ENCODE results near the gene LRRN3.

LRRN3 gene

DNA sequence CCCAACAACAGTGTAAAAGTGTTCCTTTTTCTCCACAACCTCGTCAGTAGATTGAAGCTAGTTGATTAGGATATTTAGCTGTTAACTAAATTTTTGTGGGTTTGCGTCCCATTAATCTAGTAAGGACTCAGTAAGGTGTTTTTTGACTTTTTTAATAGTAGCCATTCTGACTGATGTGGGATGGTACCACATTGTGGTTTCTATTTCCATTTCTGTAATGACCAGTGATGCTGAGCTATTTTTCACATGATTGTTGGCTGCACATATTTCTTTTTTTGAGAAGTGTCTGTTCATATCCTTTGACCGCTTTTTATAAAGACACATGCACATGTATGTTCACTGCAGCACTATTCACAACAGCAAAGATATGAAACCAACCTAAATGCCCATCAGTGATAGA lies 5.6 kb upstream of the LRRN3 start:
- H3K4me1 ChIP-seq (ENCODE audit: insufficient read depth, low read length, poor library complexity, severe bottlenecking): peaks cover 47% of the 10 kb centered on the region
- H3F3A ChIP-seq (ENCODE audit: low read depth): peaks cover 3% of the 10 kb centered on the region; the same call in 1 of the 2 replicates
- no peaks in the 10 kb centered on the region for H3K79me2 ChIP-seq (ENCODE audit: insufficient read depth, low read length)
- TF ChIP-seq EZH2phosphoT487 (IDR thresholded peaks at IDR 0.05; ENCODE audit: borderline replicate concordance): no peak
- TF ChIP-seq, protein P1, sequence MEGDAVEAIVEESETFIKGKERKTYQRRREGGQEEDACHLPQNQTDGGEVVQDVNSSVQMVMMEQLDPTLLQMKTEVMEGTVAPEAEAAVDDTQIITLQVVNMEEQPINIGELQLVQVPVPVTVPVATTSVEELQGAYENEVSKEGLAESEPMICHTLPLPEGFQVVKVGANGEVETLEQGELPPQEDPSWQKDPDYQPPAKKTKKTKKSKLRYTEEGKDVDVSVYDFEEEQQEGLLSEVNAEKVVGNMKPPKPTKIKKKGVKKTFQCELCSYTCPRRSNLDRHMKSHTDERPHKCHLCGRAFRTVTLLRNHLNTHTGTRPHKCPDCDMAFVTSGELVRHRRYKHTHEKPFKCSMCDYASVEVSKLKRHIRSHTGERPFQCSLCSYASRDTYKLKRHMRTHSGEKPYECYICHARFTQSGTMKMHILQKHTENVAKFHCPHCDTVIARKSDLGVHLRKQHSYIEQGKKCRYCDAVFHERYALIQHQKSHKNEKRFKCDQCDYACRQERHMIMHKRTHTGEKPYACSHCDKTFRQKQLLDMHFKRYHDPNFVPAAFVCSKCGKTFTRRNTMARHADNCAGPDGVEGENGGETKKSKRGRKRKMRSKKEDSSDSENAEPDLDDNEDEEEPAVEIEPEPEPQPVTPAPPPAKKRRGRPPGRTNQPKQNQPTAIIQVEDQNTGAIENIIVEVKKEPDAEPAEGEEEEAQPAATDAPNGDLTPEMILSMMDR (conservative IDR thresholded peaks at IDR 0.05; ENCODE audit: low read length): no peak
- no peak overlapping the region for H2AFZ ChIP-seq (ENCODE audit: low read length)
- H3K9me2 ChIP-seq (replicated peaks; ENCODE audit: low read depth, low read length): no peaks in the 10 kb centered on the region
- no peak overlapping the region for H3K9ac ChIP-seq (ENCODE audit: low read depth, low read length, poor library complexity, severe bottlenecking)
- no peaks in the 10 kb centered on the region for H3K36me3 ChIP-seq (ENCODE audit: insufficient read depth, low read length)
- H3K27me3 ChIP-seq (ENCODE audit: insufficient read depth, low read length, poor library complexity, severe bottlenecking): no peaks in the 10 kb centered on the region
- H4K20me1 ChIP-seq (ENCODE audit: insufficient read depth, low read length, poor library complexity, severe bottlenecking): no peaks in the 10 kb centered on the region
- no peaks in the 10 kb centered on the region for H3K9me3 ChIP-seq (ENCODE audit: insufficient read depth, low read depth, low read length)
- no peak overlapping the region for H3K4me3 ChIP-seq (ENCODE audit: low read length, poor library complexity, severe bottlenecking)
- no peak overlapping the region for H3K4me2 ChIP-seq (ENCODE audit: low read depth, low read length, poor library complexity, severe bottlenecking)

DNA sequence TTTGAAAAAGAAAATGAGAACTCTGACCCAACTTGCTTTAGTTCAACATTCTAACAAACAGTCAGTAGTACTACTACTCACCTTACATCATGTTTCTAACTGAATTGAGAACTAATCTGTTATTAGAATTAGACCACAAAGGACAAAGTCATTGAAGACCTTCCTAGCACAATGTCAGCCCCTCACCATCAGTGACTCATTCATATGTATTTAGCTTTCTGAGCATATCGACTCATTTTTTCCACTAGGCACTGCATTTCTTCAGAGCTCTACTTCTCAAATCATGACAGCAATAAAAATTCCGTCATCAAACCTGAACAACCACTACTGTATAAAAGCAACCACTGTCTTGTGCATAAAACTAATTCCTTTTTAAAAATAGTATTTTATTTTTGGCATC lies 4.4 kb upstream of the LRRN3 start:
- Histone ChIP-seq H3K4me1 (ENCODE audit: insufficient read depth, low read length, poor library complexity, severe bottlenecking) (peaks cover 44% of the 10 kb centered on the region), H3K9ac (ENCODE audit: low read depth, low read length, poor library complexity, severe bottlenecking) (no peak overlapping the region), H2AFZ (ENCODE audit: low read length) (no peak overlapping the region), H3F3A (ENCODE audit: low read depth) (peaks cover 3% of the 10 kb centered on the region; the same call in 1 of the 2 replicates), H3K9me2 (replicated peaks; ENCODE audit: low read depth, low read length) (no peaks in the 10 kb centered on the region), H3K4me2 (ENCODE audit: low read depth, low read length, poor library complexity, severe bottlenecking) (no peak overlapping the region), H3K9me3 (ENCODE audit: insufficient read depth, low read depth, low read length) (no peaks in the 10 kb centered on the region), H4K20me1 (ENCODE audit: insufficient read depth, low read length, poor library complexity, severe bottlenecking) (no peaks in the 10 kb centered on the region), H3K4me3 (ENCODE audit: low read length, poor library complexity, severe bottlenecking) (no peak overlapping the region), H3K79me2 (ENCODE audit: insufficient read depth, low read length) (no peaks in the 10 kb centered on the region), H3K27me3 (ENCODE audit: insufficient read depth, low read length, poor library complexity, severe bottlenecking) (no peaks in the 10 kb centered on the region), H3K36me3 (ENCODE audit: insufficient read depth, low read length) (no peaks in the 10 kb centered on the region)
- TF ChIP-seq, protein P1 (conservative IDR thresholded peaks at IDR 0.05; ENCODE audit: low read length): no peak
- no peak for TF ChIP-seq EZH2phosphoT487 (IDR thresholded peaks at IDR 0.05; ENCODE audit: borderline replicate concordance)

DNA sequence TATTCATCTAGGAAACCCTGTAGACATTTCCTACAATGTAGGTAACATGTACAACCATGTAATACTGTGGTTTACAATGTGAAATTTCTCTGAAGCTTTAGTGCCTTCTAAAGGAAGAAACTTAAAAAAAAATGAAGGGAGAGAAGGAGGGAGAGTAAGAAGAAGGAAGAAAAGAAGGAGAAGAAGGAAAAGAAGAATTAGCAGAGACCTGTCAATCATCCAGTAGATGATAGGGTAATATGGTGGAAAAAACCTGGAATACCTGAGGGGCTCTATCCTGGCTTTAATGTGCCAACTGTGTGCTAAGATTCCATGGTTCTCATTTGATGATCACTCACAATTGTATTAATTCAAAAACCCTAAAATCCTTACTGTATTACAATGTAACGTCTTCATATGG lies 2.6 kb upstream of the LRRN3 start:
- Histone ChIP-seq H3K9me3 (ENCODE audit: insufficient read depth, low read depth, low read length) (no peaks in the 10 kb centered on the region), H3K27me3 (ENCODE audit: insufficient read depth, low read length, poor library complexity, severe bottlenecking) (no peaks in the 10 kb centered on the region), H3K9ac (ENCODE audit: low read depth, low read length, poor library complexity, severe bottlenecking) (no peak overlapping the region), H3K4me2 (ENCODE audit: low read depth, low read length, poor library complexity, severe bottlenecking) (no peak overlapping the region), H3K36me3 (ENCODE audit: insufficient read depth, low read length) (no peaks in the 10 kb centered on the region), H3K79me2 (ENCODE audit: insufficient read depth, low read length) (no peaks in the 10 kb centered on the region), H2AFZ (ENCODE audit: low read length) (no peak overlapping the region), H3K4me3 (ENCODE audit: low read length, poor library complexity, severe bottlenecking) (no peak overlapping the region), H3K9me2 (replicated peaks; ENCODE audit: low read depth, low read length) (no peaks in the 10 kb centered on the region), H3K4me1 (ENCODE audit: insufficient read depth, low read length, poor library complexity, severe bottlenecking) (peaks cover 40% of the 10 kb centered on the region), H3F3A (ENCODE audit: low read depth) (peaks cover 3% of the 10 kb centered on the region; the same call in 1 of the 2 replicates), H4K20me1 (ENCODE audit: insufficient read depth, low read length, poor library complexity, severe bottlenecking) (no peaks in the 10 kb centered on the region)
- no peak for TF ChIP-seq EZH2phosphoT487 (IDR thresholded peaks at IDR 0.05; ENCODE audit: borderline replicate concordance)
- TF ChIP-seq, protein P1 (conservative IDR thresholded peaks at IDR 0.05; ENCODE audit: low read length): no peak
